22Rv1 (cell line): ENCODE measurements around the gene RNF150.

Source experiments
- H3K27ac ChIP-seq: fragments of 450-650 bp; 2 replicates; pipeline ENCODE4 v1.5.1; 2017
- CTCF ChIP-seq: fragments of 450-650 bp; IDR thresholded peaks from 2 replicates; pipeline ENCODE4 v1.5.1; 2017; ENCODE audit warnings: mild to moderate bottlenecking
- ZFX ChIP-seq: fragments of 450-650 bp; IDR thresholded peaks from 2 replicates; pipeline ENCODE4 v1.6.1; 2017; ENCODE audit warnings: antibody characterized with exemption, borderline replicate concordance

Gene RNF150

GRCh38 chr4:141075553-141075952, 57.7 kb downstream of the RNF150 start:
- no peak overlapping the region for H3K27ac ChIP-seq
- no peak for TF ChIP-seq ZFX
- TF ChIP-seq CTCF: no peak

GRCh38 chr4:141074098-141074878, 59.0 kb downstream of the RNF150 start:
- H3K27ac ChIP-seq: no peak overlapping the region
- TF ChIP-seq CTCF (no peak), ZFX (no peak)

GRCh38 chr4:141066690-141067089, 66.6 kb downstream of the RNF150 start:
- H3K27ac ChIP-seq: no peak overlapping the region
- TF ChIP-seq CTCF (no peak), ZFX (no peak)

GRCh38 chr4:141065872-141066271, 67.4 kb downstream of the RNF150 start:
- TF ChIP-seq CTCF: no peak
- no peak for TF ChIP-seq ZFX
- no peak overlapping the region for H3K27ac ChIP-seq

GRCh38 chr4:141062651-141063050, 70.6 kb downstream of the RNF150 start:
- TF ChIP-seq ZFX: no peak
- H3K27ac ChIP-seq: no peak overlapping the region

- TF ChIP-seq ZFX (no peak), CTCF (no peak)
- no peak overlapping the region for H3K27ac ChIP-seq
Measured at GRCh38 chr4:141058591-141059512, 74.4 kb downstream of the RNF150 start.

GRCh38 chr4:141057582-141057981, 75.7 kb downstream of the RNF150 start:
- no peak for TF ChIP-seq ZFX
- TF ChIP-seq CTCF: no peak
- H3K27ac ChIP-seq: no peak overlapping the region
